ENCODE data around the gene SPECC1.

The SPECC1 gene

GRCh38 chr17:20128036-20128667, 119.0 kb downstream of the SPECC1 start:
- Mint-ChIP-seq H3K9me3 (peaks cover 1% of the 10 kb centered on the region), H3K4me1 (no peaks in the 10 kb centered on the region), H3K4me3 (no peak overlapping the region), H3K27me3 (ENCODE audit: low read depth) (peaks cover 5% of the 10 kb centered on the region), H3K36me3 (ENCODE audit: low read depth) (no peaks in the 10 kb centered on the region), H3K27ac (no peak overlapping the region)
- no peak for TF ChIP-seq CTCF (IDR thresholded peaks at IDR 0.05; ENCODE audit: unreplicated experiment in 3 of 3)

- Mint-ChIP-seq H3K4me3 (no peak overlapping the region), H3K27ac (no peak overlapping the region), H3K27me3 (ENCODE audit: low read depth) (no peaks in the 10 kb centered on the region), H3K36me3 (ENCODE audit: low read depth) (no peaks in the 10 kb centered on the region), H3K4me1 (no peaks in the 10 kb centered on the region), H3K9me3 (peaks cover 4% of the 10 kb centered on the region)
- TF ChIP-seq CTCF (IDR thresholded peaks at IDR 0.05; ENCODE audit: unreplicated experiment in 3 of 3), result no peak
Observed at GRCh38 chr17:20133517-20133916, 124.4 kb downstream of the SPECC1 start.

GRCh38 chr17:20141198-20141972, 132.2 kb downstream of the SPECC1 start:
- no peak for TF ChIP-seq CTCF (IDR thresholded peaks at IDR 0.05; ENCODE audit: unreplicated experiment in 3 of 3)
- Mint-ChIP-seq H3K4me3 (no peak overlapping the region), H3K27ac (no peak overlapping the region), H3K4me1 (no peaks in the 10 kb centered on the region), H3K36me3 (ENCODE audit: low read depth) (no peaks in the 10 kb centered on the region), H3K27me3 (ENCODE audit: low read depth) (peaks cover 3% of the 10 kb centered on the region), H3K9me3 (no peaks in the 10 kb centered on the region)

GRCh38 chr17:20142268-20142667, 133.1 kb downstream of the SPECC1 start:
- no peak for TF ChIP-seq CTCF (IDR thresholded peaks at IDR 0.05; ENCODE audit: unreplicated experiment in 3 of 3)
- H3K36me3 Mint-ChIP-seq (ENCODE audit: low read depth), result no peaks in the 10 kb centered on the region
- no peak overlapping the region for H3K27ac Mint-ChIP-seq
- peaks cover 3% of the 10 kb centered on the region for H3K27me3 Mint-ChIP-seq (ENCODE audit: low read depth)
- no peak overlapping the region for H3K4me3 Mint-ChIP-seq
- H3K4me1 Mint-ChIP-seq, result no peaks in the 10 kb centered on the region
- no peaks in the 10 kb centered on the region for H3K9me3 Mint-ChIP-seq

- no peak overlapping the region for H3K27ac Mint-ChIP-seq
- peaks cover 3% of the 10 kb centered on the region for H3K27me3 Mint-ChIP-seq (ENCODE audit: low read depth)
- no peak overlapping the region for H3K4me3 Mint-ChIP-seq
- no peaks in the 10 kb centered on the region for H3K36me3 Mint-ChIP-seq (ENCODE audit: low read depth)
- TF ChIP-seq CTCF (IDR thresholded peaks at IDR 0.05; ENCODE audit: unreplicated experiment in 3 of 3), result no peak
- H3K4me1 Mint-ChIP-seq, result no peaks in the 10 kb centered on the region
- H3K9me3 Mint-ChIP-seq, result no peaks in the 10 kb centered on the region
Observed at GRCh38 chr17:20143740-20144139, 134.6 kb downstream of the SPECC1 start.

- Mint-ChIP-seq H3K4me1 (no peaks in the 10 kb centered on the region), H3K27ac (no peak overlapping the region)
- no peak for TF ChIP-seq CTCF (IDR thresholded peaks at IDR 0.05; ENCODE audit: unreplicated experiment in 3 of 3)
Observed at GRCh38 chr17:20145567-20145966, 136.4 kb downstream of the SPECC1 start.

More at GRCh38 chr17:20145567-20145966, 136.4 kb downstream of the SPECC1 start:
- H3K36me3 Mint-ChIP-seq (ENCODE audit: low read depth), result no peaks in the 10 kb centered on the region
- H3K9me3 Mint-ChIP-seq, result no peaks in the 10 kb centered on the region
- peaks cover 3% of the 10 kb centered on the region for H3K27me3 Mint-ChIP-seq (ENCODE audit: low read depth)
- no peak overlapping the region for H3K4me3 Mint-ChIP-seq
